ENCODE measurements around the gene PROK1. TPM values are rescaled to one million over a fixed set of nuclear protein-coding genes. Genes with fewer than 3 reads are reported as not detected.

PROK1 gene
- total RNA-seq, 2 donors from 2014 or later: 10.7 to 75.3 TPM

- WGBS: 76% methylated on average over 8 of the region's 8 CpGs
- Histone ChIP-seq H3K27ac (no peak overlapping the region), H3K4me1 (replicated peaks) (no peaks in the 10 kb centered on the region), H3K27me3 (replicated peaks; ENCODE audit: insufficient read depth) (no peaks in the 10 kb centered on the region), H3K9me3 (no peaks in the 10 kb centered on the region), H3K36me3 (no peaks in the 10 kb centered on the region), H3K4me3 (no peak overlapping the region)
- intact Hi-C loops (cut with DNase I): no loop called here
- no peak for TF ChIP-seq CTCF (IDR thresholded peaks at IDR 0.05)
- no peak for TF ChIP-seq POLR2A (IDR thresholded peaks at IDR 0.05)
- TF ChIP-seq POLR2AphosphoS5 (IDR thresholded peaks at IDR 0.05): no peak
- no peak for DNase-seq (ENCODE audit: low spot score)
Measured at GRCh38 chr1:110502402-110503151, 51.6 kb downstream of the PROK1 start.

GRCh38 chr1:110503471-110503870 is 52.5 kb downstream of the PROK1 start:
- TF ChIP-seq POLR2A (IDR thresholded peaks at IDR 0.05): no peak
- TF ChIP-seq CTCF (IDR thresholded peaks at IDR 0.05): no peak
- TF ChIP-seq POLR2AphosphoS5 (IDR thresholded peaks at IDR 0.05): no peak
- H3K27ac ChIP-seq: no peak overlapping the region
- no peaks in the 10 kb centered on the region for H3K9me3 ChIP-seq
- no peak overlapping the region for H3K4me3 ChIP-seq
- H3K27me3 ChIP-seq (replicated peaks; ENCODE audit: insufficient read depth): no peaks in the 10 kb centered on the region
- no peaks in the 10 kb centered on the region for H3K36me3 ChIP-seq
- intact Hi-C loops (cut with DNase I): no loop called here
- no peaks in the 10 kb centered on the region for H3K4me1 ChIP-seq (replicated peaks)
- DNase-seq (ENCODE audit: low spot score): no peak
- 79% methylated on average over 5 of the region's 5 CpGs for WGBS

GRCh38 chr1:110504226-110504625 is 53.3 kb downstream of the PROK1 start:
- no peak overlapping the region for H3K4me3 ChIP-seq
- H3K27me3 ChIP-seq (replicated peaks; ENCODE audit: insufficient read depth): no peaks in the 10 kb centered on the region
- no peaks in the 10 kb centered on the region for H3K4me1 ChIP-seq (replicated peaks)
- intact Hi-C loops (cut with DNase I): no loop called here
- no peak for TF ChIP-seq POLR2AphosphoS5 (IDR thresholded peaks at IDR 0.05)
- no peak for TF ChIP-seq POLR2A (IDR thresholded peaks at IDR 0.05)
- TF ChIP-seq CTCF (IDR thresholded peaks at IDR 0.05): no peak
- 75% methylated on average over 6 of the region's 7 CpGs for WGBS
- H3K27ac ChIP-seq: no peak overlapping the region
- no peaks in the 10 kb centered on the region for H3K9me3 ChIP-seq
- H3K36me3 ChIP-seq: no peaks in the 10 kb centered on the region
- DNase-seq (ENCODE audit: low spot score): no peak

- TF ChIP-seq POLR2AphosphoS5 (IDR thresholded peaks at IDR 0.05) (no peak), CTCF (IDR thresholded peaks at IDR 0.05) (no peak), POLR2A (IDR thresholded peaks at IDR 0.05) (no peak)
- Histone ChIP-seq H3K4me1 (replicated peaks) (no peaks in the 10 kb centered on the region), H3K27ac (no peak overlapping the region), H3K9me3 (no peaks in the 10 kb centered on the region), H3K36me3 (no peaks in the 10 kb centered on the region), H3K4me3 (no peak overlapping the region), H3K27me3 (replicated peaks; ENCODE audit: insufficient read depth) (no peaks in the 10 kb centered on the region)
- WGBS: 18% methylated on average over 3 of the region's 3 CpGs
- intact Hi-C loops (cut with DNase I): no loop called here
- DNase-seq (ENCODE audit: low spot score): no peak
Measured at GRCh38 chr1:110505596-110505995, 54.6 kb downstream of the PROK1 start.

GRCh38 chr1:110506541-110506940 is 55.6 kb downstream of the PROK1 start:
- intact Hi-C loops (cut with DNase I): no loop called here
- no peak overlapping the region for H3K4me3 ChIP-seq
- WGBS: 88% methylated on average over 4 of the region's 4 CpGs
- H3K9me3 ChIP-seq: no peaks in the 10 kb centered on the region
- no peak overlapping the region for H3K27ac ChIP-seq
- H3K27me3 ChIP-seq (replicated peaks; ENCODE audit: insufficient read depth): no peaks in the 10 kb centered on the region
- no peak for DNase-seq (ENCODE audit: low spot score)
- no peaks in the 10 kb centered on the region for H3K36me3 ChIP-seq
- no peaks in the 10 kb centered on the region for H3K4me1 ChIP-seq (replicated peaks)
- TF ChIP-seq POLR2A (IDR thresholded peaks at IDR 0.05) (no peak), POLR2AphosphoS5 (IDR thresholded peaks at IDR 0.05) (no peak), CTCF (IDR thresholded peaks at IDR 0.05) (no peak)

Data from prostate gland (tissue), 2 donors.